ENCODE measurements around the gene SOCS2.

SOCS2 gene

DNA sequence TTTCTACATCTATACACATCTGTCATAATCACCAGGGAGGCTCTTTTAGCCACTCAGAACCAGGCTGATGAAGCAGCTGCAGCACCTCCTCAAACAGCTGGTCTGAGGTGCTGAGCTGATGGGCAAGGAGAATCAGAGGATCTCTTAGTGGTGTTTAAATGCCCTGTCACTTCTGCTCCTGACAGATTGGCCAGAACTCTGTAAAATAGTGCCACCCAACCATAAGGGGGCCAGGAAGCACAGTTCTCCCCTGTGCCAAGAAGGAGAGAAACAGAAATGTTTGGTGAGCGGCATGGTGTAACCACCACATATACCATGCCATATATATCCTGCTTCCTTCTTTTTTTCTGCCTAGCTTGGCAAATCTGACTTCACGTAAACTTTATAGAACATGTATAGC is 12.8 kb downstream of the SOCS2 start:
- intact Hi-C loops (cut with DNase I): no loop called here
- DNase-seq: no peak

DNA sequence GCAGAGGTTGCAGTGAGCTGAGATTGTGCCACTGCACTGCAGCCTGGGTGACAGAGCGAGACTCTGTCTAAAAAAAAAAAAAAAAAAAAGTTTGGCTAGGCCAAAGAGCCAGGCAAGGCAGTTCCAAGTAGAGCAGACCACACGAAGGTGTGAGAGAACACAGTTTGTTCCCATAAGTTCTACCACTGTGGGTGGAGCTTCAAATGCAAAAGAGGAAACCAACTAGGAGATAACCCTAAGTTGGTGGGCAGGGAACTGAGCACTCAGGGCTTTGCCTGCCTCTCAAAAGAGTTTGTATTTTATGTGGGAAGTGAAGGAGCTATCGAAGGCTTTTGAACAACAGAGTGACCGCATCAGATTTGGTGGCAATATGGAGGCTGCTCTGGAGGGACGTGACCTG is 15.1 kb downstream of the SOCS2 start:
- DNase-seq: peak in 1 of 42 donors; percentile 27
- intact Hi-C loops (cut with DNase I): no loop called here

DNA sequence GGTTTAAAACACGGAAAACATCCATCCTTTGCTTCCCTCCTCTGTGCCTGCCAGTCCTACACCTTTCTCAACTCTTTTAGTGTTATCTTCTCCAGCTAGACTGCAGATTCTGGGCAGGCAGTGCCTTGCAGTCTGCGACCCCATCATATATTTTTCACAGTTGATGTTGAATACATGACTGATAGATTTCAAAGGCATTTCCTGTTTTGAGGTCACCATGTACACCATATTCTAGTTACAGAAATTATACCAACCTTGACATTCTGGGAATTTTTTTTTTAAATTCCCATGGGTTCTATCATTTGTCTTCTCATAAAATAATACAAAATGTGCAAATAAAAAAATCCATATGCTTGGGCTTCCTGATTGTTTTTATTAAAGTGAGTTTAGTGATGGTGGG is 16.6 kb downstream of the SOCS2 start:
- no peak for DNase-seq
- intact Hi-C loops (cut with DNase I): no loop called here

DNA sequence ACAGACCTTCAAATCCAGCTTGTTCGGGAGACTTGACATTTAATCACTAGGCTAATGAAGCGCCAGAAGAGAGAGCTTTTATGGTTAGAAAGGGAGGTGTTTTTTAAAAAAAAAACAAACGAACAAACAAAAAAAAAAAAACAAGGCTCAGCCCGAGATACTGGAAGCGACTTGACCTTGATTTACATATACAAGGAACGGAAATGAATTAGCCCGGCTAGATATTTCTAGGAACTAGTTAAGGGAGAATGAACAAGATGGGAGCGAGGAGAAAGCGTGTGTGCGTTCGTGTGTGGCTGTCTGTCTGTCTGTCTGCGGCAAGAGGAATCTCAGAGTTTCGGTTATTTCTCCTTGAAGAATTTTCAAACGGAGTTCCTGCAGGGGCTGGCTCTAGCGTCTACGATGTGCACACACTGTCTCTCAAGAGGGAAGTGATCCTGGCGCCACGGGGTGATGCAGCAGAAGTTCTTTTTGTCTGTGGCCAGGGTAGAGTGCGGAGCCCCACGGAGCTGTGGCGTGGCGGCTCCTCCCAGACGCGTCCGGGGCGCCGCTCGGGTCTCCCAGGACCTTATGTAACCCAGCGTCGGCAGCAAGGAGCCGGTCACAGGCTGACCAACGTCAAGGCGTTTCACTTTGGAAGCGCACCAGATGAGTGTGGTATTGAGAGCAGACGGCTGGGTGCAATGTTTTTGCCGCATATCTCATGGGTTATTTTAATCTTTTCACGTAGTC is 18.8 kb downstream of the SOCS2 start:
- intact Hi-C loops (cut with DNase I): no loop called here
- peak; percentile 31 to 78 (median 58) for DNase-seq

DNA sequence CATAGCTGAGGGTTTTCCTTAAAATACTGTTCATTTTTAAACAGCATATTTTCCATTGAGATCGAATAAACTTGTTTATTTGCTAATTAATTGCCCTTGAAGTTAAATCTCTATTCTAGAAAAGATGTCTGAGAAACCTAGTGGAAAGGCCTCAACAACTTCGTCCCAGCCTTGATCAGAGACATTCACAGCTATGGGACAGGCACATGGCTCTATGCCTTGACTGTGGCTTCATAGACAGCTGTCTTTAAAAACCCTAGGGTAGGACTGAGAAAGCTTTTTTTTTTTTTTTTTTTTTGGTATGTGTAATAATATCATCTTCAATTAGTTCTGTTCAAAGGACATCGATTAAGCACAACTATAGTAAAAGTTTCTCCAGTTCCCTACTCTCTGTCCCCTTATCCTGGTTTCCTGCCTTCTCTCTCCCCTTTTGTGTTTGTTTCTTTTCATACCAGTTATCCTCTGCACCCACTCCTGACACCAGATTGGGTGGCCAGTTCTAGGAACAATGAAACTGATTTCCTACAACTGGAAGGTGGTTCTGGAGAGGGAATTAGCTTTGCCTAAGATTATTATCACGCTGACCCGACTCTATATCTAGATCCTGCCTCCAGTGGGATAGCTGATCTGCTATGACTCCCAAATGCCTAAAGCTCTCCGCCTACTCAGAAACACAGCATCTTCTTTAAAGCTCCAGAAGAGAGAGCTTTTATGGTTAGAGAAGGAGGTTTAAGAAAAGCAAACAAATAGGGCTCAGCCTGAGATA is 20.3 kb downstream of the SOCS2 start:
- intact Hi-C loops (cut with DNase I): no loop called here

DNA sequence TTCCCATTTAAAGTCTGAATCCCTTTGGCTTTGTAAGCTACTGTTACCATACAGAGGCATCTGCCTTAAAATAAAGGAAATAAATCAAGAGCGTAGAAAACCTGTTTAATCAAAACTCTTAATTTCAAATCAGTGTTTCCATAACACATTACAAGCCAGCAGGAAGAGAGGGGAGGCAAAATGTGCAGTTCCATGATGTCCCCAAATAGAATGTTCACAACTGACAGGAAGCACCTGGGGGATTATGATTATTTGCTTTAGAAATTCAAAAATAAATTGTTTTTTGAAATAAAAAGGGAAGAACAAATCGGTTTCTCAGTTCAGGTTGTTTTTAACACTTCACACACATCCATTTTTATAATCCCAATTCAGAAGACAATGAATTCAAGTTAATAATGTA is 21.4 kb downstream of the SOCS2 start:
- no peak for DNase-seq
- intact Hi-C loops (cut with DNase I): no loop called here

More for the DNA sequence above, 20.3 kb downstream of the SOCS2 start:
- DNase-seq: no peak

DNA sequence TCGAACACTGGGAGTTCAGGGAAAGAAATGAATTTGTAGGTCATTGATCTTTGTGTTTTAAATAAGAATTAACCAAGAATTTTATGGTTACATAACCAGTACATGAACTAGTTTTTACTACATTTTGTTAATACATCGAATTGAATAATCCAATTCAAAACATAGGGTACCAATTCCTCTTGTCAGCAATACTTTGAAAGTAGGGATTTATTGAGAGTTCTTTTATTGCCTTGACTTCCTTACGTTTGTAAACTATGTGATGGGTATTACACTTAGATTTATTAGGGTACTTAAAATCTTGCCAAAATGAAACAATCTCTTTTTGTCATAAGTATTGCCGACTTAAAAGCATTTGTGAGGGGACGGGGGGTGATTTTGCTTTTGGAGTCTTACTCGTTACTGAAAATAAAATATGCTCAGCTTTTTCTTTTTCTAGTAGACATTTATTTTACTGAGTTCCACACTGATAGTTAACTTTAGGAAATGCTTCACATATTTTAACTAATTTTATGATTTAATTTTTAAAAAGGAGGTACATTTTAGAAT is 22.4 kb downstream of the SOCS2 start:
- intact Hi-C loops (cut with DNase I): no loop called here
- DNase-seq: no peak

DNA sequence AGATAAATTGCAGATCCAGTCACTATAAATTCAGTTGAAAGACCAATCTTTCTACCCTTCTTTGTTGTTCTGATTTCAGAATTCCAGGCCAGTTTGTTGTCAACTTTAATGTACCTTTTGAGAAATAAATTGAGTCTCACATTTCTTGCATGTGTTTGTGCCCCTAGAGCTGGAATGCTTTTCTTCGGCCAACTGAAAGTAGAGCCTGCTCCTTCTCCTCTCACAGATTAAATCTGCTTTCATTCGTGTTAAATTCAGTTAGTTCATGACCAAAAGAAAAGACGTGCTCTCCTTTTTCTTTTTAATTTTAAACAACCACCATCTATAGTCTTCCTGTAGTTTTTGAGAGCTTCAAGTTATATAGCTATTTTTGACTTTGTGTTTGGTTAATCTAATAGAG is 22.9 kb downstream of the SOCS2 start:
- DNase-seq: no peak
- intact Hi-C loops (cut with DNase I): no loop called here

DNA sequence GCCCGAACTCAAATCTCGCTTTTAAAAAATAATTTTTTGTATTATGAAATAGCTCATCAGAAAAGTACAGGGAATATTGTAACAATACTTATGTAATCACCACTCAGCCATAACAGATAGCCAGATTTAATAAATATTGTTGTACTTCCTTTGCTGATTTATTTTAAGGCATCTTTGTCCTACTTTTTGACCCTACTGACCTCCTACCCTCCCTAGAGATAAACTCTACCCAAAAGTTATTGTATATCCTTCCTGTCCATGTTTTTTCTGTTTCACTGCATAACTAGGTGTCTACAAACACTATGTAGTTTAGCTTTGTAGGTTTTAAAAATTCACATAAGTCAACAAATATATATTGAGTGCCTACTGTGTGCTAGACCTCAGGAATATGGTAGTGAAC is 25.1 kb downstream of the SOCS2 start:
- intact Hi-C loops (cut with DNase I): no loop called here

DNA sequence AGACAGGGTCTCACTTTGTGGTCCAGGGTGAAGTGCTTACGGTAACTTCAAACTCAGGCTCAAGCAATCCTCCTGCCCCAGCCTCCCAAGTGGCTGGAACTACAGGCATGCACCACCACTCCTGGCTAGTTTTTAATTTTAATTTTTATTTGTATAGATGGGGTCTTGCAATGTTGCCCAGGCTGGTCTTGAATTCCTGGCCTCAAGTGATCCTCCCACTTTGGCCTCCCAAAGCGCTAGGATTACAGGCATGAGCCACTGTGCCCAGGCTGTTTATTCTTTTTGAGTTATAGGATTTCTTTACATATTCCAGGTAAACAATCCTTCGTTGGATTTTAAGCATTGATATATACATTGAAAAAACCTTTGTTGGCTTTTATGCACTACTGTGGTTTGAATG is 26.7 kb downstream of the SOCS2 start:
- intact Hi-C loops (cut with DNase I): no loop called here
- DNase-seq: no peak

More for the DNA sequence above, 25.1 kb downstream of the SOCS2 start:
- no peak for DNase-seq

DNA sequence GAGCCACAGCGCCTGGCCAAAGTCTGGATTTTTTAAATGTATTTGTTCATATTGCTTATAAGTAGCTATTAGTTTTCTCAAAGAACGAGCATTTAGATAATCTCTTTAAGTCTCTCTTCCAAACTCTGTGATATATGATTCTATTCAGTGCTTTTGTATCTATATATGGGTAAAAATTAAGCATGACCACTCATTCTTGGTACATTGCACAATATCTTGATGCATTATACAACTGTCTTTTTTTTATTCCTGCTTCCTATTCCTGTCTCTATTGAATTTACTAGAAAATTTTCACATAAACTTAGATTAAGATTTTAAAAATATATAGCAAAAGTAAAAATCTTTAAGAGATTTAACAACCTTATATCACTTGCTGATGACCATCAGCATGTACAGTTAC is 29.1 kb downstream of the SOCS2 start:
- intact Hi-C loops (cut with DNase I): no loop called here
- DNase-seq: no peak

DNA sequence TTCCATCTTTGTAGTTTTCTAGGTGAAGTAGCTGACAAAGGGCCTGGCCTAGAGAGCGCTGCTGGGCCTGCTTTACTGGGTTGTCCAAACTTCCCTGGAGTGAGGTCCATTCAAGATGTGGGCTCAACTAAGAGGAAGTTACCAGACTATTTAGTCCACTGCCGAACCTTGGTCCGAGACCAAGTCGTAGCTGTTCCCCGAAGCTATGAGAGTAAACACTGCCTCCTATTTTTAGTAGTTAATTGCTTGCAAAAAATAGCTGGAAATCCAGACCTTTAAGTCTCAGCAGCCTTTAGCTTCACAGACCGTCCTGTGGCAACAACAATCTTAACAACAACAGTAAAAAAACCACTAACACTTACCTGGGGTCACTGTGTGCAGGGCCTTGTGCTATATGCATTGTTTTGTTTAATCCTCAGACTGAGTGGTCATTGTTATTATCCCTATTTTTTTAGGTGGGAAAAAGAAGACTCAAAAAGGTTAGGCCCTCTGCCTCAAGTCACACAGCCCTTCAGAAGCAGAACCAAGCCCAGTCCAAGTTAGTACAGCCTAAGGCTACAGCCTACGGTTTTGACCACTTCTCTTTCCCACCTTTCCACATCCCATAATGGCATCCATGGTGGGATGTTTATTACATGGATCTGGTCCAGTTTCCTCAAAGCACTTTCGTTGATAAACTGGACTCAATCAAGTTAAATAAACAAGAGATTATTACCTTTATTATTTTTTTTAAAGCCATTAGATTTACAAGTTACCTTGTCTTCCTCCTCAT is 30.6 kb downstream of the SOCS2 start:
- DNase-seq: peak in 1 of 42 donors; percentile 39
- intact Hi-C loops (cut with DNase I): no loop called here

DNA sequence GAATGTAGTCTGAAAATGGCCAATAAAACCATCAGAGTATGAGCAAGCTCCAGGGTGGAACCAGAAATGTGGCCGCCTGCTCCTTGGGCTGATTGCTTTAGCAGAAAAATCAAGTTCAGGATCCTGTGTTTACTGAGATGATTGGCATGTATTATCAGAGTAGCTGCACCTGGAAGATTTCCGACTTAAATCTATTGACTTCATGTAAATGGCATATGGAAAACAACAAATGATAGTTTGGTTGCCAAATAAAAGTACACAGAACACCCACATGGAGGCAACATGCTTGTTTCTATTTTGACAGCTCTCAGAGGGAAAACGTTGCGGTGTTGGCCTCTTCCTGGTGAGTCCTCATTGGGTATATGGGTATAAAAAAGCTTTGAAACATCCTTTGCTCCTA is 31.3 kb downstream of the SOCS2 start:
- intact Hi-C loops (cut with DNase I): no loop called here
- DNase-seq: peak in 1 of 42 donors; percentile 20

DNA sequence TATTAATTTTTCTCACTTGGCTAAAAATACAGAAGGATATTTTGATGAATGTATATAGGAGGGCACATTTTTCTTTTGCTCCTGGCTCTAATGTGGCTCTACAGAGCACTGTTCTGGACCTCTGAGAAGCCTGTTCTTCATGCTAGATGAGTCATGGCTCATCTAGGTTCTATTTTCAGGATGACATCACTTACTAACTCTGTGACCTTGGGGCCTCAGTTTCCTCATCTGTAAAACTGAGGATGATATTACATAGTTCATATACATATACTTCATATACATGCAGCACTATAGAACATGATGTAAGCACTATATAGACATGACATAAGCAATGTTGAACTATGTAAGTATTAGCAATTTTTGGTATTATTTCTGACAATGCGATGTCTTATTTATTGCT is 35.8 kb downstream of the SOCS2 start:
- intact Hi-C loops (cut with DNase I): no loop called here
- DNase-seq: no peak

DNA sequence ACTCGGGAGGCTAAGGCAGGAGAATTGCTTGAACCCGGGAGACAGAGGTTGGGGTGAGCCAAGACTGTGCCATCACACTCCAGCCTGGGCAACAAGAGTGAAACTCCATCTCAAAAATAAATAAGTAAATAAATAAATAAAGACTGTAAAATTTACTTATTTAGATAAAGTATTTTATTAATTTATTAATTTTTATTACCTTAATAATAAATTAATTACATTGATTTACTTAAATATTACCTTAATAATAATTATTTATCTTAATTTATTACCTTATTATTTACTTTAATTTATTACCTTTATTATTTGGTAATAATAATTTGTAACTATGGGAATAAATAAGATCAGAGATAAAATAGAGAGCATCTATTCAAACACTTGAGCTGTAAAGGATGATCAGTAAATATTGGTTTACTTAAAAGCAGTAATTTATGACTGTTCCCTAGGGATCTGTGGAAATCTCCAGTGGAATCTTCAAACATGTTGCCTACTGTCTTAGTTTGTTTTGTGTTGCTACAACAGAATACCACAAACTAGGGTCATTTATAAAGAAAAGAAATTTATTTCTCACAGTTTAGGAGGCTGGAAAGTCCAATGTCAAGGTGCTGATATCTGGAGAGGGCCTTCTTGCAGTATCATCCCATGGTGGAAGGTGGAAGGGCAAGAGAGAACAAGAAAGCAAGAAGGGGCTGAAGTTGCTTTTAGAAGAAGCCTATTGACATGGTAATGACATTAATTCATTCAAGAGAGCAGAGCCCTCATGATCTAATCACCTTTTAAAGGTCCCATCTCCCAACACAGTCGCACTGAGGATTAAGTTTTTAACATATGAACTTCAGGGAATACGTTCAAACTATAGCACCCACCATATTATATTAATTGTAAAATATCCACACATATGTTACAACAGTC is 37.1 kb downstream of the SOCS2 start:
- intact Hi-C loops (cut with DNase I): no loop called here
- DNase-seq: no peak

DNA sequence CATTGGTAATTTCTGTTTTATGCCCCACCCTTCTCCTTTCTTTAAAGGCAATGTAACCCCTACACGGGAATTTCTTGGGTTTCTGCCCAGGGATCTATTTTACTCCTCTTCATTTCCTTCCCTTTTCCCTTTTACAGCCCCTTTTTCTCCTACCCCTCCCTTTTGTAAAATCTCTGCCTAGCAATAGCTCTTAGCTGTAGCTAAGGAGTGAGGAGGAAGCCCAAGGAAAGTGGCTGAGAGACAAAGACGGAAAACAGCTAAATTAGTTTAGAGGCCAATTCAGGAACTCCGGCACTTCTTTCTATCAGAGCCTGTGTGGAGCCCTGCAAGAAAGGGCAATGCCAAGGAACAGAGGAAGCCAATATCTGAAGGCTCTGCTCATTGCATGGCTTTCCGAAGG is 40.3 kb downstream of the SOCS2 start:
- intact Hi-C loops (cut with DNase I): no loop called here
- peak in 8 of 42 donors; percentile 8 to 49 (median 24) for DNase-seq

DNA sequence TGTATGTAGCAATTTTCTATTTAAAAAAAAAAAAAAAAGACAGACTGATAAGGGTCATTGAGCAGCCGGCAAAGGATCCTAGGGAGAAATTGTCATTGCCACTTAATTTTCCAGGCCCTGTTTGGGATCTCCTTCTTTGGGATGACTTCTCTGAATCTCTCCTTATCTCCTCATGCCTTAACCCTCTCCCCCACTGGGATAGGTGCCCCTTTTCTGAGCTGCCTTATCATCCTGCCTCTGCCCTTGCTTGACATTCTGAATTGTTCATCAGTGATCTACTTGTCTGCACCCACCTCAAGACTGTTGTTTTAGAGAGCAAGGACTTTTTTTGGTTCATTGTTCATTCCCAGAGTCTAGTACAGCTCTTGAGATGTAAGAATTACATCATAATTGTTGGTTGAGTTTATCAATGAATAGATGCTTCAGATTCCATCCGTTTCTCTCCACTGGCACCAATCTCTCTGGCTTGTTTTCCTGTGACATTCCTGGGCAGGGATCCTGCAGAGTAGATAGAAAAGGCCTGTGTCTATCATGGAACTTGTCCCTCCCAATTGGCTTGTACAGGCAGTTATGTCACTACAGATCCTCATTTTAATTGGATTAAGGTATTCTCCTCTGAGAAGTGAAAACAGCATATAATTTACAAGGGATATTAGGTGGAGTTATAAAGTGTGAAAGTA is 42.6 kb downstream of the SOCS2 start:
- DNase-seq: no peak
- intact Hi-C loops (cut with DNase I): no loop called here

DNA sequence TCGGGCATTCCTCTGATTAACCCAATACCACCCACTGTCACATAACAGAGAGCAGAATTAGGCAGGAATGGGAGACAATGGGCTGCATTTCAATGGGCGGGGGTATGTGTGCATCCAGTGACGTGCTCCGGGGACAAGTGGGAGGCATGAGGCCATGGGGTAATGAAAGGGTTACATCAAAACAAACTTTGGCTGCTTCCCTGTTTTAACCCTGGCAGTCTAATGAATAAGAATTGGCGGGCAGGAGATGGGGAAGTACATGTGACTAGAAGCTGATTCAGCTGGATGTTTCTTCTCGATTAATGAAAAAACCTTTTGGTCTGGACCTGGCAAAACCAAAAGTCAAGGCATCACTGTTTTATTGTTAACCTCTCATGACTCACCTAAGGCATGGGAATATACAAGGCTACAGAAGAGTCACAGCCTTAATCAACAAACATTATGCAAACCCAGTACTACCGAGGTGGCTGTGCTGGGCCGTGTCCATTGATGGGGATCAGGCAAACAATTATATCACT is 44.2 kb downstream of the SOCS2 start:
- intact Hi-C loops (cut with DNase I): no loop called here
- peak in 1 of 42 donors; percentile 39 for DNase-seq

Data from head of caudate nucleus (tissue), 42 donors.